GM18505 (cell line): ENCODE data around the gene TRRAP.

ENCODE experiments used
- ATAC-seq: cut with Tn5 transposase; IDR thresholded peaks from one replicate; pipeline ENCODE4 v1.9.1; 2021; ENCODE audit not compliant: unreplicated experiment
- POLR2A ChIP-seq: IDR thresholded peaks from 4 replicates; pipeline ENCODE4 v1.6.1; 2011; ENCODE audit warnings: borderline replicate concordance; ENCODE audit not compliant: insufficient read depth, insufficient read length; ENCODE audit errors: extremely low read depth

TRRAP gene

DNA sequence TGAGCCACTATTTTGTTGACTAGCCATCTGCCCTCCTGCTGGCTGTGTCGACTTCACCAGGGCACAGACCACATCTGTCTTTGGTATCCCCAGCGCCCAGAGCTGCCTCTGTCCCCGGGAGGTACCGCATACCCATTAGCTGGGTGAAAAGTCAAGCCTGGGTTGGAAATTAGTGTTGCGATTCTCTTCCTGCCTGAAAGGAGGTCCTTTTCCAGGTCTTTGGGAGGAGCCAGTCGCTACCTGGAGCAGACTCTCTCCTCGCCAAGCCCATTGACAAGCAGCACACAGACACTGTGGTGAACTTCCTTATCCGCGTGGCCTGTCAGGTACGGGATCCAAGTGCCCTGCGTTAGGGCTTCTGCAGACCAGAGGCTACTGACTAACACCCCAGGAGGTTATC is 79.4 kb downstream of the TRRAP start:
- no peak for ATAC-seq
- no peak for TF ChIP-seq POLR2A

DNA sequence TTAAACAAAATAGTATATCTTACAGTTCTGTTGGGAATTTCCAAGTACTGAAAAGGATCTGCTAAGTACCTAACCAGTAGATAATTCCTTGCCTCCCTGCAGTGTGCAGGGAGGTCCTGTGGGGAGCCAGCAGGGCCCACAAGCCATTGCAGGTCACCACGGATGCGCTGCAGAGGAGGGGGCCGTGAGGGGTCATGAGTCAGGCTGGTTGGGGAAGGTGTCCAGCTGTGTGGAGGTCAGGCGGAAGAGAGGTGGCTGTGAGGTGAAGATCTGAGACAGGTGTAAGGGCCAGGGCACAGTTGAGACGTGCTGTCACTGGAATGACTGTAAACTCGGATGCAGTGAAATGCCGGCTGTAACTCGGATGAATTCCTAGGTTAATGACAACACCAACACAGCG is 80.6 kb downstream of the TRRAP start:
- no peak for TF ChIP-seq POLR2A
- no peak for ATAC-seq

DNA sequence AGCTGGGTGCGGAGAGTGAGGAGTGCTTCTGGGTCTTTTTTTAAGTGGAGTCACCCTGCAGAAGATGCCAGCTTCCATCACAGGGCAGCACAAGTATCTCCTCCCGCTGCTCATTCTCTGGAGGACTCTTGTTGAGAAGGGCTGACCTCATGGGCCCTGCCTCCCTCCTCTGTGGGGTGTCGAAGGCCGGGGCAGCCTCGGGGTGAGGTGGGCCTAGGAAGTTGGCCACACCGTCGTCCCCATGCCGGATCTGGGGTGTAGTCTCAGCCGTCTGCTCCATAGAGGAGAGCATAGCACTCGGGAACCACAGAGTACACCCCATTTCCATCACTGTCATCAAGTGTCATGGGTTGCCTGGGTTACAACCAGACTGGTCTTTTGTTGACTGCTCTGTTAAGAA is 85.0 kb downstream of the TRRAP start:
- ATAC-seq, result no peak
- TF ChIP-seq POLR2A, result no peak

DNA sequence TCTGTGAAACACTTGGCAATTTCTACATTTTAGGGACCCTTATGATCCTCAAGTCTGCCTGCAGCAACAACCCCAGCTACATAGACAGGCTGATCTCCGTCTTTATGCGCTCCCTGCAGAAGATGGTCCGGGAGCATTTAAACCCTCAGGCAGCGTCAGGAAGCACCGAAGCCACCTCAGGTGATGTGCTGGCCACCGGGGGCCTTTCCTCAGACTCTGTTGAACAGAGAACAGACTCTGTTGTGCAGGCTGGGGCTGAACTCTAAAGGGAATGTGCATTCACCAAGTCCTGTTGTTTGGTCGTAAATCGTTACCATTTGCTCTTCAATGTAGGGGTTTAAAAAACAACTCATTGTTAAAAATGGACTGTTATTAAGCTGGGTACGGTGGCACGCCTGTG is 86.3 kb downstream of the TRRAP start:
- no peak for ATAC-seq
- TF ChIP-seq POLR2A, result no peak

DNA sequence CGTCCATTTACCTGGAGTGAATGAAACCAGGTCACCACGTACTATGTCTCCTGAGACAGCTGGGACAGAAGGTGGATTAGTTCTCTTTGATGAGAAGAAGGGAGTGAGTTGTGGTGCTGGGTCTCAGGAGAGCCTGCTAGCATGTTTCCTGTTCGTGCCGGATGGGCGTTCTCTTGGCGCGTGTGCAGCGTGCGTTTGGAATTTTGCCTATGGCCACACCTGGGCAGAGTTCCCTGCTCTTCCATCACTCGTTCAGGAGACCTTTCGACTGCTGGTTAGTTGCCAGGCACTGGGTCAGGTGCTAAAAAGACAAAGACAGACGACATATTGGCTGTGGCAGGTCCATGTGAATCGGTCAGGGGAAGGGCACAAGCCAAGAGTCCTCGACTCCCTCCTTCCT is 90.3 kb downstream of the TRRAP start:
- TF ChIP-seq POLR2A, result no peak
- ATAC-seq, result no peak

DNA sequence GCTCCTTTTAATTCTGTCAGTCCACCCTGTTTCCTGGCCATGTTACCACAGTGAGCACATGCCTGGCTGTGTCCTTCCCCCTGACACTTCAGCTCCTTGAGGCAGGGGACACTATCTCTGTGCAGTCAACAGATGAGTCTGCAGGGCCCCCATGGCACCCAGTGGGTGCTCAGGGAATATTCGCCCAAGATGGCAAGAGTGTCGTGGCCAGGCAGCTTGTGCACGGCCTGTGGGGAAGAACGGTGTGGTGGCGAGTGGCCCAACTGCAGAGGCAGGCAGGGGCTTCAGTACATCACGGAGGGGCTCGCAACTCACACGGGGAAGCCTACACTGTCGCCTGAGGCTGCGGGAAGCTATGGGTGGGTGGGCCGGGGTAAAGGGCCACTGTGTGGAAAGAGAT is 91.1 kb downstream of the TRRAP start:
- no peak for ATAC-seq
- TF ChIP-seq POLR2A, result no peak

DNA sequence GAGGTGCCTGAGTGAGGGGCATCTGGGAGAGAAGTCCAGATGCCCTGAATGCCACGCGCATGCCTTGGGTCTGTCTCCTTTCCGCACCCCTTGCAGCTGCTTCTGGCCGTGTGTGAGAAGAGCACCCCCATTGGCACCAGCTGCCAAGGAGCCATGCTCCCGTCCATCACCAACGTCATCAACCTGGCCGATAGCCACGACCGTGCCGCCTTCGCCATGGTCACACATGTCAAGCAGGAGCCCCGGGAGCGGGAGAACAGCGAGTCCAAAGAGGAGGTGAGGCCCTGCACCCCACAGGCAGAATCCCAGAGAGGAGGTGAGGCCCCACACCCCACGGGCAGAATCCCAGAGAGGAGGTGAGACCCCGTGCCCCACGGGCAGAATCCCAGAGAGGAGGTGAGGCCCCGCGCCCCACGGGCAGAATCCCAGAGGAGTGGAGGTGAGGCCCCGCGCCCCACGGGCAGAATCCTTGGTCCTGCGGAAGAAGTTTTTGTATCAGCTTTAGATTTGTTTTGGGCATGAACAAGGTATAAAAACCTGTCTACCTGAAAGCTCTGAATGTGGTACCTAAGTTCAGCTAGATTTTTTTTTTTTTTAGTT is 91.8 kb downstream of the TRRAP start:
- no peak for TF ChIP-seq POLR2A
- no peak for ATAC-seq

DNA sequence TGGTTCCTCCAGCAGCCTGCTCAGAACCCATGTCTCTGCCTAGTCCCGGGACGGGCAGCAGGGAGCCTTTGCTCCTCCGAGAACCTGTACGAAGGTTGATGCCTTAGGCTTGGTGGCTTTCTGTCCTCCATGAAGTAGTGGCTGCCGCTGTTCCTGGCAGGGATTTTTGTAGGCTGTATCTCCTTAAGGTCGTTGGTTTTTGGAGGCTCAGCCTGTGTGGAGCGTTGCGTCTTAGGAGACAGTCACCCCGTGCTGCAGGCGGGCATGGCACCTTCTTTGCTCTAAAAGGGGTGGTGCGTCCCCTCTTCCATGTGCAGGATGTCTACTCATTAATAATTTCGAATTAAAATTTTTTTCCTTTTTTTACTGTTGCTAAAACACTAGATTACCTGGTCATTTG is 92.5 kb downstream of the TRRAP start:
- ATAC-seq, result no peak
- TF ChIP-seq POLR2A, result no peak

DNA sequence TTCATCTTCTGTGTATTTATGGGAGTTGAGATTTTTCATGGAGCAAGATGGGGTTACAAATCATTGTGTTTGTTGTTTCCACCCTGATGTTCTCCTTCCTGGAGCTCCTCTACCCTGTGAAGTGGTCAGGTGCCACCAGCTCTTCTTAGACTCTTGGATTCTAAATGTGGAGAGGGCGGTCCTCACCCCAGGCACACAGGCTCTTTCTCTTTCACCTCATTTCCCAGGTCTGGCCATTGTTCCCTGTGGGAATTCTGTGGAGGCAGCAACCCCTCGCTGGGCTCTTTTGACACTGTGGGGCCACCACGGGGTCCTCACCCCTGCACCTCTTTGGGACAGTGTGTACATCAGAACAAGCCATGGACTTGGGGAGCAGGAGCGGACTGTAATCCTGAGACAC is 95.9 kb downstream of the TRRAP start:
- no peak for TF ChIP-seq POLR2A
- ATAC-seq, result no peak

DNA sequence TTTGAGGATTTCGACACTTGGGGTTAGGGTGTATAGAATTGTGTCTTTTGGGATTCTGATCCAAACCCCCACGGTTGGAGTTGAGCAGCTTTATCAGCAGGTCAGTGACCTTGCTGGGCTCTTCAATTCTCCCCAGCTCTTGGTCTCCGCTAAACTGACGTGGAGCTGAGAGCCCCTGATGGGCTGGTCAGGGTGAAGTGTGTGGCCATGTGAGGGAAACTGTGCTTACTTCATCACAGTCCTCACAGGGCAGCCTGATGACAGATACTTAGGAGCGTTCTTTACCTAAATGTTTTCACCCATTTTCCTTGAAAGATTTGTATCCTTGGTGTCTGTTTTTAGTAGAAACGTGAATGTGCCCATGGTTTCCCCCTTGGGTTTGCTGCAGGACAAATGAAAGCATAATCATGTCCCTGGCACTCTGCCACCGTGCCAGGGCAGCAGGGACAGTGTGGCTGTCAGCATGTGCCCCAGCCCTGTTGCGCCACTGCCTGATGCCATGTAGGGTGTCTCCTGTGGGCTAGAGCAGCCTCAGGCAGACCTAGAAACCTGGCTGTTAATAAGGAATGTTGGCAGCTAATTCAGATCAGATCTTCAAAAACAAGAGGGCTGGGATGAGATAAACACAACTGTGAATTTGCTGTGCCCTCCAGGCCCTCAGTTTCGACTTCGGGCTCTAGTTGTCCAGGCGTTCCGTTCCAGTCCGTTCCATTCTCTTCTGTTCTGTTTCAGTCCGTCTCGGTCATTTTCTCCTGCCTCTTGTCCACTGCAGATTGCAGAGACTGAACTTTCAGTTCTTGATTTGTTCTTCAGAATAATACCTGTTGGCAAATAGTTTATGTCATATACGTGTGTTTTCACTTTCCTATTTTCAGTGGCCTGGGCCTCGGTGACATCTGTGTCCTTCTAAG is 96.8 kb downstream of the TRRAP start:
- no peak for TF ChIP-seq POLR2A
- no peak for ATAC-seq

DNA sequence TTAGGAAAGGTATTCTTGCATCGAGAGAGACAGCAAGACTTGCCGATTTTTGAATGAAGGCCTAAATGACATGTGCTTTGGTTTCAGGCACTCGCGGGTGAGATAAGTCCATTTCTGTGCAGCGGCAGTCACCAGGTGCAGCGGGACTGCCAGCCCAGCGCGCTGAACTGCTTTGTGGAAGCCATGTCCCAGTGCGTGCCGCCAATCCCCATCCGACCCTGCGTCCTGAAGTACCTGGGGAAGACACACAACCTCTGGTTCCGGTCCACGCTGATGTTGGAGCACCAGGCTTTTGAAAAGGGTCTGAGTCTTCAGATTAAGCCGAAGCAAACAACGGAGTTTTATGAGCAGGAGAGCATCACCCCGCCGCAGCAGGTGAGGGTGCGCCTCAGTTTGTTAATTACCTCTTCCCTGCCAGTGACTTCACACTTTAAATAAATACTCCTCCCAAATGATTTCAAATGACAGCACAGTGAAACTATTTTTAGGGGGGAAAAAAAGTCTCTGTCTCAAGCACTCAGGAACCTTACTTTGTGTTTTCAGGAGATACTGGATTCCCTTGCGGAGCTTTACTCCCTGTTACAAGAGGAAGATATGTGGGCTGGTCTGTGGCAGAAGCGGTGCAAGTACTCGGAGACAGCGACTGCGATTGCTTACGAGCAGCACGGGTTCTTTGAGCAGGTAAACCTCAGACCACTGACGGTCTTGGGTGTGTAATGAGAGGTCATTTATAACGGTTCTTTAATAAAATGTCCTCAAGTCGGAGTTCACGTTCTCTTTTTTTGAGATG is 98.3 kb downstream of the TRRAP start:
- TF ChIP-seq POLR2A, result no peak
- no peak for ATAC-seq

DNA sequence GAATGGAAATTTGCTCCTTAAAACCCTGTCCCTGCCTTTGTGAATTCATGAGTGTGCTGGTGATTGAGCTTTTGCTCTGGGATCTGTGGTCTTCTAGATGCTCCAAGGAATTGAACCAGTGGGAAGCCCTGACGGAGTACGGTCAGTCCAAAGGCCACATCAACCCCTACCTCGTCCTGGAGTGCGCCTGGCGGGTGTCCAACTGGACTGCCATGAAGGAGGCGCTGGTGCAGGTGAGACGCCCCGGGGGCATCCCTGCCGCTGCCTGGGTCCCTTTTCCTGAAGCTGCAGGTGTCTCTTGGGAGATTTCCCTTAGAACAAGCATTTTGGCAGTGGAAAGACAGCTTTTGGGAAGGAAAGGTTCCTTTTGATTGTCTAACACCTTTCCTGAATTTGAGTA is 100.3 kb downstream of the TRRAP start:
- ATAC-seq, result no peak
- no peak for TF ChIP-seq POLR2A

DNA sequence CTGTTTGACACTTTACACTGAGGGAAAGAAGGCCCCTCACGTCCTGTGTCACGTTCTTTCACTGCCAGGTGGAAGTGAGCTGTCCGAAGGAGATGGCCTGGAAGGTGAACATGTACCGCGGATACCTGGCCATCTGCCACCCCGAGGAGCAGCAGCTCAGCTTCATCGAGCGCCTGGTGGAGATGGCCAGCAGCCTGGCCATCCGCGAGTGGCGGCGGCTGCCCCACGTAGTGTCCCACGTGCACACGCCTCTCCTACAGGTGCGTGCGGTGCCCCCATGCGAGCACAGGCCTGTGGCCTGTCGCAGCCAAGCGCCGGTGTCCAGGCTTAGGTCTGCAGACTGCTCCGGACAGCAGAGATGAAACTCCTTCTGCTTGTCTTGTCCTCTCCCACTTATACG is 103.4 kb downstream of the TRRAP start:
- ATAC-seq, result no peak
- no peak for TF ChIP-seq POLR2A
